ENCODE results near the gene C6.

DNA sequence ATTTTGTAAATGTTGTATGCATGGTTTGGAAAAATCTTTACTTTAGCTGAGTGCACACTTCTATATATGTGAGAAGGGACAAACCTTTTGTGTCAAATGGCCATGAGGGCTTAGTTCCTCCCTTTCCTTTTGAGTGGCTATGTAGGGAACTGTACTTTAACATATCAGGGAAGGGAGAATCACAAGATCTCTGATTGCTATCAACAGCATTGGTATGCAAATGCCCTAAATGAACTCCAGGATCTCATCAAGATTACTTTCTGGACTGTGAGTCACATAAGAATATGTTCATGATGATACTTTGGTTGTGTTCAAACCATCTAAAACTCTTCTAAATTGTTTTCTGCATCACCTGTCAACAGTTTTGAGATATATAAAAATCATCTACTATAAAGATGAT is 111.0 kb downstream of the C6 start:
- TF ChIP-seq PHF8 (conservative IDR thresholded peaks at IDR 0.05; ENCODE audit: low read depth, low read length) (no peak), KDM5A (IDR thresholded peaks at IDR 0.05; ENCODE audit: low read length) (no peak), POLR2A (IDR thresholded peaks at IDR 0.05; ENCODE audit: control extremely low read depth in 1 of 2, low read depth in 2 of 2, low read length in 2 of 2) (no peak), HDAC6 (IDR thresholded peaks at IDR 0.05; ENCODE audit: low read depth, low read length) (no peak), CREB1 (IDR thresholded peaks at IDR 0.05) (no peak), MAFK (IDR thresholded peaks at IDR 0.05; ENCODE audit: low read depth, low read length) (no peak), RAD21 (IDR thresholded peaks at IDR 0.05 in 1 of 2, conservative IDR thresholded peaks at IDR 0.05 in 1 of 2; ENCODE audit: low read depth in 2 of 2, low read length in 2 of 2) (no peak), SUZ12 (IDR thresholded peaks at IDR 0.05; ENCODE audit: low read length) (no peak)
- TF ChIP-seq, protein P1, sequence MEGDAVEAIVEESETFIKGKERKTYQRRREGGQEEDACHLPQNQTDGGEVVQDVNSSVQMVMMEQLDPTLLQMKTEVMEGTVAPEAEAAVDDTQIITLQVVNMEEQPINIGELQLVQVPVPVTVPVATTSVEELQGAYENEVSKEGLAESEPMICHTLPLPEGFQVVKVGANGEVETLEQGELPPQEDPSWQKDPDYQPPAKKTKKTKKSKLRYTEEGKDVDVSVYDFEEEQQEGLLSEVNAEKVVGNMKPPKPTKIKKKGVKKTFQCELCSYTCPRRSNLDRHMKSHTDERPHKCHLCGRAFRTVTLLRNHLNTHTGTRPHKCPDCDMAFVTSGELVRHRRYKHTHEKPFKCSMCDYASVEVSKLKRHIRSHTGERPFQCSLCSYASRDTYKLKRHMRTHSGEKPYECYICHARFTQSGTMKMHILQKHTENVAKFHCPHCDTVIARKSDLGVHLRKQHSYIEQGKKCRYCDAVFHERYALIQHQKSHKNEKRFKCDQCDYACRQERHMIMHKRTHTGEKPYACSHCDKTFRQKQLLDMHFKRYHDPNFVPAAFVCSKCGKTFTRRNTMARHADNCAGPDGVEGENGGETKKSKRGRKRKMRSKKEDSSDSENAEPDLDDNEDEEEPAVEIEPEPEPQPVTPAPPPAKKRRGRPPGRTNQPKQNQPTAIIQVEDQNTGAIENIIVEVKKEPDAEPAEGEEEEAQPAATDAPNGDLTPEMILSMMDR (IDR thresholded peaks at IDR 0.05; ENCODE audit: control extremely low read depth in 1 of 3, insufficient read depth in 1 of 3, low read depth in 1 of 3, low read length in 3 of 3), result no peak

All from H1 (cell line).